ENCODE results near the gene C19orf25. TPM values are rescaled to one million over a fixed set of nuclear protein-coding genes. Genes with fewer than 3 reads are reported as not detected.

The C19orf25 gene
- total and polyA plus RNA-seq, 2 of the 13 experiments (the other 11 are each of a cell fraction or from before 2014, with no cell fraction given) = 14.2 to 32.4 TPM

DNA sequence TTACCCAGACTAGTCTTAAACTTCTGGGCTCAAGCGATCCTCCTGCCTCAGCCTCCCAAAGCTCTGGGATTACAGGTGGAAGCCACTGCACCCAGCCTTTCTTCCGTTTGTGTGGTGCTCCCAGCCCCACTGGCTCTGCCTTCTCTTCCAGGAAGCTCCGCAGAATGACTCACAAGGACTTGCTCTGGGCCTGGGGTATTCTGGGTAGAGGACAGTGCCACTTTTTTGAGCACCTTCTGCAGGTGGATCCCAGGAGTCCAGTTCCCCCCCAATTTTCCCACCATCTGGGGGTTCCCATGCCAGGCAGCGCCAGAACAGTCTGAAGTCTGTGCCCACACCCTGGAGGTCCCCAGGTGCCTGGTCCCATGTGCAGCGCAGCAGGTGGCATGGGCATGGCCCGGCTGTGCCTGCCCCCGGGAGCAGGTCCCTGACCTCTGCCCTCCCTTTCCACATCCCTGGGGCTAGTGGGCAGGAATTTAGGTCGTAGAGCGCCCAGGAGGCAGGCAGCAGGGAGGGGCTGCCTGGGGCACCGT lies 13.5 kb upstream of the C19orf25 start (continued):
- TF ChIP-seq, protein P1, sequence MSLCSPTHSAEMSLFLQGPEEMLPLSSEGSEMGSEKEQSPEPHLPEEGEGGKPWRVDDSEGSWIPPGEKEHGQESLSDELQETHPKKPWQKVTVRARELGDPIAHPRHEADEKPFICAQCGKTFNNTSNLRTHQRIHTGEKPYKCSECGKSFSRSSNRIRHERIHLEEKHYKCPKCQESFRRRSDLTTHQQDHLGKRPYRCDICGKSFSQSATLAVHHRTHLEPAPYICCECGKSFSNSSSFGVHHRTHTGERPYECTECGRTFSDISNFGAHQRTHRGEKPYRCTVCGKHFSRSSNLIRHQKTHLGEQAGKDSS (CRISPR knock-in tag; IDR thresholded peaks at IDR 0.05; ENCODE audit: borderline replicate concordance, low read depth) = peak; percentile 17; the same call in 1 of the 2 replicates
- TF ChIP-seq ZNF839 (CRISPR knock-in tag; IDR thresholded peaks at IDR 0.05; ENCODE audit: borderline replicate concordance) (no peak), KLF12 (CRISPR knock-in tag; IDR thresholded peaks at IDR 0.05; ENCODE audit: borderline replicate concordance) (peak; percentile 45; the same call in 1 of the 2 replicates), HNRNPL (IDR thresholded peaks at IDR 0.05; ENCODE audit: low read depth, low read length) (peak; percentile 100), CTCF (CRISPR knock-in tag; IDR thresholded peaks at IDR 0.05) (0 out of 2 replicates have a peak, but pooled peaks have one; percentile 2), ZNF550 (CRISPR knock-in tag; IDR thresholded peaks at IDR 0.05; ENCODE audit: borderline replicate concordance) (0 out of 2 replicates have a peak, but pooled peaks have one; percentile 27), PAX8 (CRISPR knock-in tag; IDR thresholded peaks at IDR 0.05; ENCODE audit: borderline replicate concordance) (no peak), AGO2 (optimal IDR thresholded peaks at IDR 0.05; ENCODE audit: low read depth, low read length) (peak; percentile 35), HNF1A (IDR thresholded peaks at IDR 0.05; ENCODE audit: low read depth) (no peak), HNF1A (CRISPR knock-in tag; IDR thresholded peaks at IDR 0.05; ENCODE audit: borderline replicate concordance) (no peak), ZSCAN31 (CRISPR knock-in tag; IDR thresholded peaks at IDR 0.05; ENCODE audit: low read depth) (0 out of 2 replicates have a peak, but pooled peaks have one; percentile 12), ZNF747 (CRISPR knock-in tag; IDR thresholded peaks at IDR 0.05; ENCODE audit: borderline replicate concordance) (0 out of 2 replicates have a peak, but pooled peaks have one; percentile 34), NR2F1 (CRISPR knock-in tag; IDR thresholded peaks at IDR 0.05) (peak; percentile 70 to 83), MED13 (CRISPR knock-in tag; IDR thresholded peaks at IDR 0.05) (no peak), POLR2G (IDR thresholded peaks at IDR 0.05; ENCODE audit: low read depth, low read length) (peak; percentile 23), ADNP (CRISPR knock-in tag; IDR thresholded peaks at IDR 0.05) (no peak)
- TF ChIP-seq, protein P2, sequence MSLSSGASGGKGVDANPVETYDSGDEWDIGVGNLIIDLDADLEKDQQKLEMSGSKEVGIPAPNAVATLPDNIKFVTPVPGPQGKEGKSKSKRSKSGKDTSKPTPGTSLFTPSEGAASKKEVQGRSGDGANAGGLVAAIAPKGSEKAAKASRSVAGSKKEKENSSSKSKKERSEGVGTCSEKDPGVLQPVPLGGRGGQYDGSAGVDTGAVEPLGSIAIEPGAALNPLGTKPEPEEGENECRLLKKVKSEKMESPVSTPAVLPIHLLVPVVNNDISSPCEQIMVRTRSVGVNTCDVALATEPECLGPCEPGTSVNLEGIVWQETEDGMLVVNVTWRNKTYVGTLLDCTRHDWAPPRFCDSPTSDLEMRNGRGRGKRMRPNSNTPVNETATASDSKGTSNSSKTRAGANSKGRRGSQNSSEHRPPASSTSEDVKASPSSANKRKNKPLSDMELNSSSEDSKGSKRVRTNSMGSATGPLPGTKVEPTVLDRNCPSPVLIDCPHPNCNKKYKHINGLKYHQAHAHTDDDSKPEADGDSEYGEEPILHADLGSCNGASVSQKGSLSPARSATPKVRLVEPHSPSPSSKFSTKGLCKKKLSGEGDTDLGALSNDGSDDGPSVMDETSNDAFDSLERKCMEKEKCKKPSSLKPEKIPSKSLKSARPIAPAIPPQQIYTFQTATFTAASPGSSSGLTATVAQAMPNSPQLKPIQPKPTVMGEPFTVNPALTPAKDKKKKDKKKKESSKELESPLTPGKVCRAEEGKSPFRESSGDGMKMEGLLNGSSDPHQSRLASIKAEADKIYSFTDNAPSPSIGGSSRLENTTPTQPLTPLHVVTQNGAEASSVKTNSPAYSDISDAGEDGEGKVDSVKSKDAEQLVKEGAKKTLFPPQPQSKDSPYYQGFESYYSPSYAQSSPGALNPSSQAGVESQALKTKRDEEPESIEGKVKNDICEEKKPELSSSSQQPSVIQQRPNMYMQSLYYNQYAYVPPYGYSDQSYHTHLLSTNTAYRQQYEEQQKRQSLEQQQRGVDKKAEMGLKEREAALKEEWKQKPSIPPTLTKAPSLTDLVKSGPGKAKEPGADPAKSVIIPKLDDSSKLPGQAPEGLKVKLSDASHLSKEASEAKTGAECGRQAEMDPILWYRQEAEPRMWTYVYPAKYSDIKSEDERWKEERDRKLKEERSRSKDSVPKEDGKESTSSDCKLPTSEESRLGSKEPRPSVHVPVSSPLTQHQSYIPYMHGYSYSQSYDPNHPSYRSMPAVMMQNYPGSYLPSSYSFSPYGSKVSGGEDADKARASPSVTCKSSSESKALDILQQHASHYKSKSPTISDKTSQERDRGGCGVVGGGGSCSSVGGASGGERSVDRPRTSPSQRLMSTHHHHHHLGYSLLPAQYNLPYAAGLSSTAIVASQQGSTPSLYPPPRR (CRISPR knock-in tag; IDR thresholded peaks at IDR 0.05; ENCODE audit: borderline replicate concordance) = peak; percentile 49; the same call in 1 of the 2 replicates
